Measurements from ENCODE around the gene ADAMTS1.
"Not testable (repeated sequence)": the region's sequence is repeated elsewhere in the genome, so short reads cannot be mapped to it uniquely, and the experiment has no call there.

The ADAMTS1 gene

GRCh38 chr21:26883768-26884167 is 38.6 kb upstream of the ADAMTS1 start:
- DNase-seq (ENCODE audit: low read depth) = no peak
- TF ChIP-seq, protein P1, sequence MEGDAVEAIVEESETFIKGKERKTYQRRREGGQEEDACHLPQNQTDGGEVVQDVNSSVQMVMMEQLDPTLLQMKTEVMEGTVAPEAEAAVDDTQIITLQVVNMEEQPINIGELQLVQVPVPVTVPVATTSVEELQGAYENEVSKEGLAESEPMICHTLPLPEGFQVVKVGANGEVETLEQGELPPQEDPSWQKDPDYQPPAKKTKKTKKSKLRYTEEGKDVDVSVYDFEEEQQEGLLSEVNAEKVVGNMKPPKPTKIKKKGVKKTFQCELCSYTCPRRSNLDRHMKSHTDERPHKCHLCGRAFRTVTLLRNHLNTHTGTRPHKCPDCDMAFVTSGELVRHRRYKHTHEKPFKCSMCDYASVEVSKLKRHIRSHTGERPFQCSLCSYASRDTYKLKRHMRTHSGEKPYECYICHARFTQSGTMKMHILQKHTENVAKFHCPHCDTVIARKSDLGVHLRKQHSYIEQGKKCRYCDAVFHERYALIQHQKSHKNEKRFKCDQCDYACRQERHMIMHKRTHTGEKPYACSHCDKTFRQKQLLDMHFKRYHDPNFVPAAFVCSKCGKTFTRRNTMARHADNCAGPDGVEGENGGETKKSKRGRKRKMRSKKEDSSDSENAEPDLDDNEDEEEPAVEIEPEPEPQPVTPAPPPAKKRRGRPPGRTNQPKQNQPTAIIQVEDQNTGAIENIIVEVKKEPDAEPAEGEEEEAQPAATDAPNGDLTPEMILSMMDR (IDR thresholded peaks at IDR 0.05; ENCODE audit: control insufficient read depth, insufficient read depth, low read depth, low read length, missing control alignments) = no peak

DNA sequence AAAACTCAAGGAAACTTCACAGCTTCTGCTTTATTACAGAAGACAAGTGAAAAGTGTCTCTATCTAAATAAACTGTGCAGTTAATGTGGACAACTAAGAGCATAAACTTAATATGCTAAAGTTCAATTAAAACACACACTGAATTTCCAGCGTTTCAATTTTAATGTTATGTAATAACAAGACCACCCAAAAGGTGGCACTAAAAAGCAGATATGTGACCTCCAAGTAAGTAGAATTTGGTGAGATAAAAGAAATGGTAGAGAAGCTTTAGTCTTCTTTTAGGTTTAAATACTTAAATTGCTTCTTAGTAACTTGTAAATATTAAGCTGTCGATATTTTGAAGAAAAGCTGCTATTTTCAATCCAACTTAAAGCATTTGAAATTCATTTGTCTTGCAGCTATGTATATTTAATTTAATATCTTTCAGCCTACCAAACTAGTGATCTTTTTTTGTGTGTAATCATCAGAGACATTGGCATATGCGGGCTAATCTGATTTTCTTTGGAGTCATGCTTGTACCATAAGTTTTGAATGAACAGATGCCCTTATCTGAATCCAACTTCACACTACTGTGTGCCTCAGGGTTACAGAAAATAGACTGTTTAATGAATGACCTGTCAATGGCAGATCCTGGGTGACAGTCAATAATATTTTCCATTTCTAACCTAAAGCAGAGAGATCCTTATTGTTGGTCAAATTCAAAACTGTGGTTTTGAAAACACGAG is 36.5 kb upstream of the ADAMTS1 start:
- no peak overlapping the region for H3K4me3 ChIP-seq (ENCODE audit: control insufficient read depth, low read depth, low read length)
- no peak for DNase-seq (ENCODE audit: low read depth)
- TF ChIP-seq, protein P1 (IDR thresholded peaks at IDR 0.05; ENCODE audit: control insufficient read depth, insufficient read depth, low read depth, low read length, missing control alignments) = peak; percentile 35

More at GRCh38 chr21:26883768-26884167, 38.6 kb upstream of the ADAMTS1 start:
- H3K4me3 ChIP-seq (ENCODE audit: control insufficient read depth, low read depth, low read length) = no peak overlapping the region

GRCh38 chr21:26877018-26877417 is 31.8 kb upstream of the ADAMTS1 start:
- TF ChIP-seq, protein P1 (IDR thresholded peaks at IDR 0.05; ENCODE audit: control insufficient read depth, insufficient read depth, low read depth, low read length, missing control alignments) = no peak
- no peak overlapping the region for H3K4me3 ChIP-seq (ENCODE audit: control insufficient read depth, low read depth, low read length)
- no peak for DNase-seq (ENCODE audit: low read depth)

DNA sequence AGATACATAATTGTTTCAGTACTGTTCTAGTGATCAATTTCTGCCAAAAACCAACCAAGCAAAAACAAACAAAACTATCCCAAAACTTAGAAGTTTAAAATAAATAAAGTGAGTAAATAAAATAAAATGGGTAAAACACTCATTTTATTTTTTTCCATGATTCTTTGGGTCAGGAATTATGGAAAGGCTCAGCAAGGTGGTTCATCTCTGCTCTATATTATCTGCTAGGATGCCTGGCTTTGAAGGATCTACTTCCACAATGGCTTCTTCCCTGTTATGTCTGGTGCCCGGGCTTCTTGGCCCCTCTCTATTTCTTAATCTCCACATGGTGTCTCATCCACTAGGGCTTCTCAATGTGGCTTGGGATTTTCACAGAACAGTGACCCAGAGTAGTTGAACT is 29.1 kb upstream of the ADAMTS1 start:
- DNase-seq (ENCODE audit: low read depth) = no peak
- no peak overlapping the region for H3K4me3 ChIP-seq (ENCODE audit: control insufficient read depth, low read depth, low read length)
- TF ChIP-seq, protein P1 (IDR thresholded peaks at IDR 0.05; ENCODE audit: control insufficient read depth, insufficient read depth, low read depth, low read length, missing control alignments) = no peak

DNA sequence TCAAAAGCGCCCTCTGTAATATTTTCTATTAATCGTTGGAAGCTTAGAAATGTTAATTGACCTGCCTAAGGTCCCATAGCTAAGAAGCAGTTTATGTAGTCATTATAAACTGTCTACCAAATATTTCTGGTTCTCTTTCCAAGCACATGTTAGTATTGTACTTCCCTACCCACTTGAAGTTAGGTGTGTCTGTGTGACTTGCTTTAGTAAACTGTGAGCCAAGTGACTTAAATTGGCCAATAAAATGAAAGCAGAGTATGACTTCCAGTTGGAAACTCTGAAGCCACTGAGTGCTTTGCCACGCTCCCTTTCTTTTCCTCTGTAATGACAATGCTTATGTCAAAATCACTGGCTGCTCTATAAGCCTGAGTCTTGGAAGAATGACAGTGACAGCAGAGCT is 20.6 kb upstream of the ADAMTS1 start:
- TF ChIP-seq, protein P1 (IDR thresholded peaks at IDR 0.05; ENCODE audit: control insufficient read depth, insufficient read depth, low read depth, low read length, missing control alignments) = no peak
- H3K4me3 ChIP-seq (ENCODE audit: control insufficient read depth, low read depth, low read length) = no peak overlapping the region
- DNase-seq (ENCODE audit: low read depth) = no peak

GRCh38 chr21:26856871-26857350 is 11.7 kb upstream of the ADAMTS1 start:
- DNase-seq (ENCODE audit: low read depth); H3K4me3 ChIP-seq (ENCODE audit: control insufficient read depth, low read depth, low read length): not testable (repeated sequence)

DNA sequence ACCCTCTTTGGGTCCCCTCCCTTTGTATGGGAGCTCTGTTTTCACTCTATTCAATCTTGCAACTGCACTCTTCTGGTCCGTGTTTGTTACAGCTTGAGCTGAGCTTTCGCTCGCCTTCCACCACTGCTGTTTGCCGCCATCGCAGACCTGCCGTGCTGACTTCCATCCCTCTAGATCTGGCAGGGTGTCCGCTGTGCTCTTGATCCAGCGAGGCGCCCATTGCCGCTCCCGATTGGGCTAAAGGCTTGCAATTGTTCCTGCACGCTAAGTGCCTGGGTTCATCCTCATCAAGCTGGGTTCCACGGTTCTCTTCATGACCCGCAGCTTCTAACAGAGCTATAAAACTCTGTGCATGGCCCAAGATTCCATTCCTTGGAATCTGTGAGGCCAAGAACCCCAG is 9.5 kb upstream of the ADAMTS1 start:
- H3K4me3 ChIP-seq (ENCODE audit: control insufficient read depth, low read depth, low read length); DNase-seq (ENCODE audit: low read depth): not testable (repeated sequence)

- DNase-seq (ENCODE audit: low read depth) = no peak
- TF ChIP-seq, protein P1 (IDR thresholded peaks at IDR 0.05; ENCODE audit: control insufficient read depth, insufficient read depth, low read depth, low read length, missing control alignments) = no peak
- no peak overlapping the region for H3K4me3 ChIP-seq (ENCODE audit: control insufficient read depth, low read depth, low read length)
These were observed 7.2 kb upstream of the ADAMTS1 start for GRCh38 chr21:26852423-26852822.
